ENCODE data around the gene PREX1. TPM values are rescaled to one million over a fixed set of nuclear protein-coding genes. Genes with fewer than 3 reads are reported as not detected.
"Not testable (repeated sequence)": the region's sequence is repeated elsewhere in the genome, so short reads cannot be mapped to it uniquely, and the experiment has no call there.

Gene PREX1
- total RNA-seq, 1 donor from 2014 or later = 33.9 TPM

- DNase-seq (ENCODE audit: low spot score) (no peak), ATAC-seq (no peak)
- intact Hi-C loops (cut with DNase I) = no loop called here
Measured at GRCh38 chr20:48816282-48817205, 11.3 kb downstream of the PREX1 start.

GRCh38 chr20:48815537-48815936, 12.3 kb downstream of the PREX1 start:
- ATAC-seq = no peak
- intact Hi-C loops (cut with DNase I) = no loop called here
- no peak for DNase-seq (ENCODE audit: low spot score)

- no peak for ATAC-seq
- DNase-seq (ENCODE audit: low spot score) = no peak
- intact Hi-C loops (cut with DNase I) = no loop called here
Measured at GRCh38 chr20:48814633-48815032, 13.2 kb downstream of the PREX1 start.

GRCh38 chr20:48813930-48814546, 13.8 kb downstream of the PREX1 start:
- intact Hi-C loops (cut with DNase I) = no loop called here
- ATAC-seq (no peak), DNase-seq (ENCODE audit: low spot score) (no peak)

GRCh38 chr20:48813446-48813747, 14.4 kb downstream of the PREX1 start:
- no peak for ATAC-seq
- intact Hi-C loops (cut with DNase I) = no loop called here
- DNase-seq (ENCODE audit: low spot score) = no peak

- ATAC-seq (peak; percentile 67), DNase-seq (ENCODE audit: low spot score) (no peak)
- intact Hi-C loops (cut with DNase I) = no loop called here
Measured at GRCh38 chr20:48812600-48813445, 15.0 kb downstream of the PREX1 start.

GRCh38 chr20:48812114-48812513, 15.7 kb downstream of the PREX1 start:
- DNase-seq (ENCODE audit: low spot score); intact Hi-C loops (cut with DNase I); ATAC-seq: not testable (repeated sequence)

GRCh38 chr20:48809673-48810072, 18.1 kb downstream of the PREX1 start:
- no peak for DNase-seq (ENCODE audit: low spot score)
- intact Hi-C loops (cut with DNase I) = no loop called here
- ATAC-seq = no peak

- peak; percentile 15 for ATAC-seq
- intact Hi-C loops (cut with DNase I) = no loop called here
Measured at GRCh38 chr20:48808382-48809034, 19.3 kb downstream of the PREX1 start.

GRCh38 chr20:48807586-48808381, 20.0 kb downstream of the PREX1 start:
- ATAC-seq (peak; percentile 55), DNase-seq (ENCODE audit: low spot score) (no peak)

More at GRCh38 chr20:48808382-48809034, 19.3 kb downstream of the PREX1 start:
- no peak for DNase-seq (ENCODE audit: low spot score)

GRCh38 chr20:48807051-48807450, 20.7 kb downstream of the PREX1 start:
- ATAC-seq = no peak
- DNase-seq (ENCODE audit: low spot score) = no peak
- intact Hi-C loops (cut with DNase I) = no loop called here

More at GRCh38 chr20:48807586-48808381, 20.0 kb downstream of the PREX1 start:
- intact Hi-C loops (cut with DNase I) = no loop called here

GRCh38 chr20:48805716-48806115, 22.1 kb downstream of the PREX1 start:
- intact Hi-C loops (cut with DNase I) = no loop called here

GRCh38 chr20:48805286-48805685, 22.5 kb downstream of the PREX1 start:
- ATAC-seq (no peak), DNase-seq (ENCODE audit: low spot score) (no peak)
- intact Hi-C loops (cut with DNase I) = no loop called here

More at GRCh38 chr20:48805716-48806115, 22.1 kb downstream of the PREX1 start:
- DNase-seq (ENCODE audit: low spot score) (no peak), ATAC-seq (no peak)

GRCh38 chr20:48804300-48804980, 23.4 kb downstream of the PREX1 start:
- intact Hi-C loops (cut with DNase I) = no loop called here
- ATAC-seq (no peak), DNase-seq (ENCODE audit: low spot score) (no peak)

- ATAC-seq (no peak), DNase-seq (ENCODE audit: low spot score) (peak; percentile 35)
- intact Hi-C loops (cut with DNase I) = no loop called here
Measured at GRCh38 chr20:48803176-48804053, 24.4 kb downstream of the PREX1 start.

- no peak for DNase-seq (ENCODE audit: low spot score)
- intact Hi-C loops (cut with DNase I) = no loop called here
Measured at GRCh38 chr20:48802647-48803046, 25.2 kb downstream of the PREX1 start.

GRCh38 chr20:48802216-48802615, 25.6 kb downstream of the PREX1 start:
- ATAC-seq = no peak
- DNase-seq (ENCODE audit: low spot score) = no peak
- intact Hi-C loops (cut with DNase I) = no loop called here

More at GRCh38 chr20:48802647-48803046, 25.2 kb downstream of the PREX1 start:
- no peak for ATAC-seq
